ENCODE results near the gene SPTSSB.

The SPTSSB gene

GRCh38 chr3:161389445-161390035 is 18.2 kb upstream of the SPTSSB start:
- no peak for TF ChIP-seq CTCF (IDR thresholded peaks at IDR 0.05; ENCODE audit: unreplicated experiment in 3 of 3)
- no peaks in the 10 kb centered on the region for H3K27me3 Mint-ChIP-seq (ENCODE audit: low read depth)

GRCh38 chr3:161388855-161389254 is 17.5 kb upstream of the SPTSSB start:
- Mint-ChIP-seq H3K27me3 (ENCODE audit: low read depth) (no peaks in the 10 kb centered on the region), H3K36me3 (ENCODE audit: low read depth) (no peaks in the 10 kb centered on the region)

More at GRCh38 chr3:161389445-161390035, 18.2 kb upstream of the SPTSSB start:
- no peak overlapping the region for H3K4me3 Mint-ChIP-seq
- peaks cover 7% of the 10 kb centered on the region for H3K9me3 Mint-ChIP-seq
- H3K36me3 Mint-ChIP-seq (ENCODE audit: low read depth), result no peaks in the 10 kb centered on the region
- H3K4me1 Mint-ChIP-seq, result no peaks in the 10 kb centered on the region
- no peak overlapping the region for H3K27ac Mint-ChIP-seq

GRCh38 chr3:161386991-161387770 is 15.9 kb upstream of the SPTSSB start:
- H3K9me3 Mint-ChIP-seq, result peaks cover 7% of the 10 kb centered on the region
- H3K36me3 Mint-ChIP-seq (ENCODE audit: low read depth), result no peaks in the 10 kb centered on the region
- no peak for TF ChIP-seq CTCF (IDR thresholded peaks at IDR 0.05; ENCODE audit: unreplicated experiment in 3 of 3)
- no peaks in the 10 kb centered on the region for H3K4me1 Mint-ChIP-seq
- no peak overlapping the region for H3K27ac Mint-ChIP-seq
- no peaks in the 10 kb centered on the region for H3K27me3 Mint-ChIP-seq (ENCODE audit: low read depth)
- H3K4me3 Mint-ChIP-seq, result no peak overlapping the region

More at GRCh38 chr3:161388855-161389254, 17.5 kb upstream of the SPTSSB start:
- Mint-ChIP-seq H3K9me3 (peaks cover 7% of the 10 kb centered on the region), H3K27ac (no peak overlapping the region), H3K4me1 (no peaks in the 10 kb centered on the region), H3K4me3 (no peak overlapping the region)
- no peak for TF ChIP-seq CTCF (IDR thresholded peaks at IDR 0.05; ENCODE audit: unreplicated experiment in 3 of 3)

GRCh38 chr3:161372321-161373260 is 1.3 kb upstream of the SPTSSB start:
- H3K9me3 Mint-ChIP-seq, result no peaks in the 10 kb centered on the region
- no peak overlapping the region for H3K27ac Mint-ChIP-seq
- no peak for TF ChIP-seq CTCF (IDR thresholded peaks at IDR 0.05; ENCODE audit: unreplicated experiment in 3 of 3)
- H3K27me3 Mint-ChIP-seq (ENCODE audit: low read depth), result peaks cover 85% of the 10 kb centered on the region
- peaks cover 10% of the 10 kb centered on the region for H3K4me1 Mint-ChIP-seq
- H3K36me3 Mint-ChIP-seq (ENCODE audit: low read depth), result no peaks in the 10 kb centered on the region
- H3K4me3 Mint-ChIP-seq, result peak overlapping the region; percentile 87 to 88 (median 87)

GRCh38 chr3:161369531-161369930 is 1.8 kb downstream of the SPTSSB start:
- Mint-ChIP-seq H3K4me3 (no peak overlapping the region), H3K27ac (no peak overlapping the region), H3K4me1 (peaks cover 10% of the 10 kb centered on the region), H3K36me3 (ENCODE audit: low read depth) (no peaks in the 10 kb centered on the region), H3K27me3 (ENCODE audit: low read depth) (peaks cover 73% of the 10 kb centered on the region), H3K9me3 (no peaks in the 10 kb centered on the region)
- TF ChIP-seq CTCF (IDR thresholded peaks at IDR 0.05; ENCODE audit: unreplicated experiment in 3 of 3), result no peak
